Thyroid gland (tissue), 4 donors: ENCODE measurements around the gene ANK3. TPM values are rescaled to one million over a fixed set of nuclear protein-coding genes. Genes with fewer than 3 reads are reported as not detected.

Experiments used
- DNase-seq, 2 donors: peaks; one replicate each; pipeline ENCODE4 v3.0.0-alpha.2; 2019
- H3K27ac ChIP-seq, 3 donors: fragments of 200-600 bp; sonication (generic); 1 replicate in 2 of 3; 2 replicates in 1 of 3; pipeline ENCODE4 v1.5.1; 2016 to 2019; ENCODE audit warnings: mild to moderate bottlenecking in 1 of 3, moderate library complexity in 1 of 3
- H3K27me3 ChIP-seq: fragments of 200-600 bp; sonication (generic); one replicate; pipeline ENCODE4 v1.5.1; 2019
- H3K36me3 ChIP-seq, 2 donors: fragments of 200-600 bp; sonication (generic); one replicate each; pipeline ENCODE4 v1.5.1; 2016 to 2019
- H3K4me1 ChIP-seq, 2 donors: fragments of 200-600 bp; sonication (generic); one replicate each; pipeline ENCODE4 v1.5.1; 2017 to 2019
- H3K4me3 ChIP-seq, 3 donors: fragments of 200-600 bp; sonication (generic); replicated peaks in 1 of 3; 1 replicate in 2 of 3; 2 replicates in 1 of 3; pipeline ENCODE4 v1.5.1; 2016; ENCODE audit warnings: mild to moderate bottlenecking in 1 of 3
- H3K9me3 ChIP-seq: fragments of 200-600 bp; sonication (generic); one replicate; pipeline ENCODE4 v1.5.1; 2017
- POLR2A ChIP-seq, 2 donors: fragments of 450-650 bp; IDR thresholded peaks; one replicate each; pipeline ENCODE4 v1.6.1; 2017; ENCODE audit warnings: antibody characterized with exemption in 2 of 2, mild to moderate bottlenecking in 2 of 2, moderate library complexity in 1 of 2
- WGBS, 2 donors: methylation state at CpG; one replicate each; pipeline ENCODE4 v1.1.5; 2017; 5-methylcytosine and 5-hydroxymethylcytosine counted together
- intact Hi-C: fragments of 100-400 bp; cut with DNase I; formaldehyde crosslinking; loops from one replicate; pipeline ENCODE4 v1.15.1; 2023
- total RNA-seq, 4 donors: library from RNA; depleted of rRNA; stranded (reverse); fragments of >200 nt; gene quantifications; one replicate each; pipeline ENCODE4 v1.2.3, GENCODE V29; 2016
- TF ChIP-seq, protein P1 (sequence below), 6 experiments: fragments of 200-600 bp in 3 of 6; fragments of 450-650 bp in 3 of 6; sonication (generic) in 3 of 6; IDR thresholded peaks; one replicate each; pipeline ENCODE4 v1.5.1; 2016 to 2019; ENCODE audit warnings: antibody characterized with exemption in 6 of 6, mild to moderate bottlenecking in 2 of 6, inconsistent platforms in 1 of 6, moderate library complexity in 1 of 6

Gene ANK3
- total RNA-seq, 4 donors from 2014 or later = 56.6 to 118 (median 115) TPM

DNA sequence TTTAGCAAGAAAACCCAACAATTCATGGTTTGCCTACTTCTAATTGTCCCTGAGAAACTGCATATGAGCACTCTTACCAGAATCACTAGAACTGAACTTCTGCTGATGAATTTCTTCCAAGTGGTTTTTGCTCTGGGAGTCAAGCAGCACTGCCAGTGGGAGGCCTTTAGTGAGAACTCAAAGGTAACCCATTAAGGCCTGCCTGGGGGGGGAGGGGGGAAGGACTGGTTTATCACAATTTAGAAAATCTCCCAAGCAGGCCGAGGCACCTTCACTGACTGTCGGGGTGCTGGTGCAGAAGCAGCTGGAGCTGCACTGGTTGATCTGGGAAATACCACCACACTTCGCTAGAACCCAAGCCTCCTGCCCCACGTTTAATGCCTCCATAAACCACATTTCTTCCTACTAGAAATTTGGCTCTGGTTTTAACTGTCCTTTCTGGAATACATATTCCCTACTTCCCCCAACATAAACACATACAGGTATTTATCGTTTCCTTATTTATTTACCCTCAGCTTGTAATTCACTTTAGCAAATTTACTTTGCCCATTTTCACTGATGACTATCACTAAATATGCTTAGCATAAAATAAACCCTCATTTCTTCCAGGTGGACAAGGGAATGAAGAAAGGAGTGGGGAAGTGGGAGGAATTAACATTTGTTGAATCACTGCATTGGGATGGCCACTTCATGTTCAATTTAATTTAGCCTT is 14.2 kb downstream of the ANK3 start:
- no peaks in the 10 kb centered on the region for H3K9me3 ChIP-seq
- H3K4me3 ChIP-seq = no peak overlapping the region
- H3K27ac ChIP-seq = no peak overlapping the region
- WGBS, 2 donors = 87 to 89% methylated on average over 5 of the region's 5 CpGs
- TF ChIP-seq, protein P1, sequence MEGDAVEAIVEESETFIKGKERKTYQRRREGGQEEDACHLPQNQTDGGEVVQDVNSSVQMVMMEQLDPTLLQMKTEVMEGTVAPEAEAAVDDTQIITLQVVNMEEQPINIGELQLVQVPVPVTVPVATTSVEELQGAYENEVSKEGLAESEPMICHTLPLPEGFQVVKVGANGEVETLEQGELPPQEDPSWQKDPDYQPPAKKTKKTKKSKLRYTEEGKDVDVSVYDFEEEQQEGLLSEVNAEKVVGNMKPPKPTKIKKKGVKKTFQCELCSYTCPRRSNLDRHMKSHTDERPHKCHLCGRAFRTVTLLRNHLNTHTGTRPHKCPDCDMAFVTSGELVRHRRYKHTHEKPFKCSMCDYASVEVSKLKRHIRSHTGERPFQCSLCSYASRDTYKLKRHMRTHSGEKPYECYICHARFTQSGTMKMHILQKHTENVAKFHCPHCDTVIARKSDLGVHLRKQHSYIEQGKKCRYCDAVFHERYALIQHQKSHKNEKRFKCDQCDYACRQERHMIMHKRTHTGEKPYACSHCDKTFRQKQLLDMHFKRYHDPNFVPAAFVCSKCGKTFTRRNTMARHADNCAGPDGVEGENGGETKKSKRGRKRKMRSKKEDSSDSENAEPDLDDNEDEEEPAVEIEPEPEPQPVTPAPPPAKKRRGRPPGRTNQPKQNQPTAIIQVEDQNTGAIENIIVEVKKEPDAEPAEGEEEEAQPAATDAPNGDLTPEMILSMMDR (IDR thresholded peaks at IDR 0.05) = no peak
- no peak for TF ChIP-seq POLR2A (IDR thresholded peaks at IDR 0.05)
- H3K27me3 ChIP-seq = no peaks in the 10 kb centered on the region
- DNase-seq = no peak
- peaks cover 4 to 5% of the 10 kb centered on the region in 2 donors for H3K4me1 ChIP-seq
- no peaks in the 10 kb centered on the region for H3K36me3 ChIP-seq
- intact Hi-C loops = no loop called here

DNA sequence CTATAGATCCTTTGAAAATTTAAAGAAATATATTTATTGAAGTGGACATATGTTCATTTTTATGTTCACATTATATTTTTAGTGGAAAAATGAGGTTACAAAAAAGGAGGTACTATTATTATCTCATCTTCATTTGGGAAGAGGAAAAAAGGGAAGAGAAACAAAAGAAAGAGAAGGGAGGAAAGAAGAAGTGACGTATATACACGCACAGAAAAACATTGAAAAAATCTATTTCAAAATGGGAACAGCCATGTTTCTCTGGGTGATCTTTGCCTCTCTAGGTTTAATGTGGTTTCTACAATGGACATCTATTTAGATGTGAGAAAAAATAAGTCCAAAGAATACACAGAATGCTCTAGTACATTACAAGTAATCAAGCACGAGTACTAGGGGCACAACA is 14.8 kb downstream of the ANK3 start:
- H3K27ac ChIP-seq = no peak overlapping the region
- no peak overlapping the region for H3K4me3 ChIP-seq
- H3K27me3 ChIP-seq = no peaks in the 10 kb centered on the region
- 86 to 91% methylated on average over 3 of the region's 3 CpGs for WGBS, 2 donors
- TF ChIP-seq, protein P1 (IDR thresholded peaks at IDR 0.05) = no peak
- TF ChIP-seq POLR2A (IDR thresholded peaks at IDR 0.05) = no peak
- H3K4me1 ChIP-seq = peaks cover 4 to 5% of the 10 kb centered on the region in 2 donors
- intact Hi-C loops = no loop called here
- no peak for DNase-seq
- H3K36me3 ChIP-seq = no peaks in the 10 kb centered on the region
- H3K9me3 ChIP-seq = no peaks in the 10 kb centered on the region

DNA sequence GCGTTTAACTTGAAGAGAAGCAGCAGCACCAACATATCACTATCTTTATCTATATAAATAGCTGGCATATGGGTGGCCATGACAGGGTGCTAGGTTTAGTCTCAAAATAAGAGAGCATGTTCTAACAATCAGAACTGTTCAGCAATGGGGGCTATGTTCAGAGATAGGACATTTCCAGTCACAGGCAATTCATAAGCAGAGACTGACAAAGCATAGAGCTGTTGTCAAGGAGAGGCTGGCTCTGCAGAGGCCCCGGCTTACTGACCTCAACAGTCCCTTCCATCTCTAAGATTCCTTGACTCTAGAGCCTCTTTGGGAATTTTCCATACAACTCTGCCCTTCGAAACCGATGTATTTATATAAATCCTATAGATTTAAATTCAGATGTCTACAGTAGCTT is 17.2 kb downstream of the ANK3 start:
- 83 to 96% methylated on average over 4 of the region's 4 CpGs for WGBS, 2 donors
- intact Hi-C loops = no loop called here

DNA sequence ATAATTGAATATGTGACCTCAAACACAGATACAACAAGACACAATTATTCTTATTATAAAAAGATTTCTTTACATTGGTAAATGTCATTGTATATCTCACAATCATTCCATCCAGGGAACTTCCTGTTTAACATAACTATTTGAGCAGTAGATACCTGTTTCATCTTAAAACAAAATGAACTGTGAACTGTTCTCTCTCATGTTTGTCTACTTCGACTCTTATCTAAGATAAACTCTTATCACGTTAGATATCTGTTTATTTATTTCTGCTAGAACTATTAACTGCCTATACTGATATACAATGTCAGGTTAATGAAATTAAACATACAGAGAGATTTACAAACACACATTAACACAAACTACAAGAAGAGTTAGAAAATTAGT is 20.1 kb downstream of the ANK3 start:
- Histone ChIP-seq H3K27ac (no peak overlapping the region), H3K27me3 (no peaks in the 10 kb centered on the region), H3K4me3 (no peak overlapping the region), H3K9me3 (no peaks in the 10 kb centered on the region), H3K36me3 (no peaks in the 10 kb centered on the region), H3K4me1 (peaks cover 9 to 15% of the 10 kb centered on the region in 2 donors)
- DNase-seq = no peak
- TF ChIP-seq POLR2A (IDR thresholded peaks at IDR 0.05) = no peak
- TF ChIP-seq, protein P1 (IDR thresholded peaks at IDR 0.05) = no peak
- intact Hi-C loops = no loop called here
- 76 to 88% methylated on average over 2 of the region's 2 CpGs for WGBS, 2 donors

More for the DNA sequence above, 17.2 kb downstream of the ANK3 start:
- DNase-seq = no peak
- Histone ChIP-seq H3K4me1 (peaks cover 5 to 9% of the 10 kb centered on the region in 2 donors), H3K27me3 (no peaks in the 10 kb centered on the region), H3K36me3 (no peaks in the 10 kb centered on the region), H3K9me3 (no peaks in the 10 kb centered on the region), H3K4me3 (no peak overlapping the region), H3K27ac (no peak overlapping the region)
- TF ChIP-seq, protein P1 (IDR thresholded peaks at IDR 0.05) = no peak
- TF ChIP-seq POLR2A (IDR thresholded peaks at IDR 0.05) = no peak

DNA sequence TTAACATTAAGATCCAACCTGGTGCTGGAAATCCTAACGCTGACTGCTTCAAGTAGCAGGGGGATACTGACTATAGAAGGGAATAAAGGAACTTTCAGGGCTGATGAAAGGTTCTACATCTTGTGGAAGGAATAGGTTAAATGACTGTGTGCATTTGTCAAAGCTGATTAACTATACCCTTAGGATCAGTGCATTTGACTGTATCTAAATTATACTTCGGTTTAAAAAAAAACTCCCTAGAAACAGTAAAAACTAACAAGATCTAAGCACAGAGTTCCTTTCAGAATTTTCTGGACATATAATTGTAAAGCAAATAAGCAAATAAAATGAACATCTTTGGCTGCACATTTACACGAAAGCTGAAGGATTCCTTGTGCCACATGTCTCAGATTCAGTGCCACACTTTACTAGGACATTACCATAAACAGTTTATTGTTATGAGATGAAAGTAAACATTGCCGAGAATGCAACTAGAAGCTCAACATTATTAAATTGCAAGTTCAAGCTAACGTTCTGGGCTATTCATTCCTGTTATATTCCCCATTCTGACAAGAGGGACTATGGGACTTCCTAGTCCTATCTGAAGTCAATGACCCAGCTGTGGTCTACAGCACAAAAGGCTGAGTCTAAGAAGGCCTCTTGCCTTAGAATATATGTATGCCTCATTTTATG is 20.7 kb downstream of the ANK3 start:
- WGBS, 2 donors = 84 to 89% methylated on average over 5 of the region's 5 CpGs
- Histone ChIP-seq H3K4me3 (no peak overlapping the region), H3K9me3 (no peaks in the 10 kb centered on the region), H3K27ac (no peak overlapping the region), H3K4me1 (peaks cover 9 to 15% of the 10 kb centered on the region in 2 donors), H3K27me3 (no peaks in the 10 kb centered on the region), H3K36me3 (no peaks in the 10 kb centered on the region)
- DNase-seq = no peak
- TF ChIP-seq, protein P1 (IDR thresholded peaks at IDR 0.05) = no peak
- TF ChIP-seq POLR2A (IDR thresholded peaks at IDR 0.05) = no peak
- intact Hi-C loops = no loop called here
